Ishikawa (cell line): ENCODE results near the gene CHURC1.

Experiments
- CEBPB ChIP-seq: IDR thresholded peaks from 2 replicates; pipeline ENCODE4 v1.6.1; 2012
- CREB1 ChIP-seq: IDR thresholded peaks from 2 replicates; pipeline ENCODE4 v1.6.1; 2012; ENCODE audit warnings: low read depth
- EGR1 ChIP-seq: IDR thresholded peaks from 2 replicates; pipeline ENCODE4 v1.6.1; 2012
- EP300 ChIP-seq: IDR thresholded peaks from 2 replicates; pipeline ENCODE4 v1.6.1; 2012; ENCODE audit warnings: borderline replicate concordance
- FOXM1 ChIP-seq: IDR thresholded peaks from 2 replicates; pipeline ENCODE4 v1.6.1; 2012; ENCODE audit warnings: low read depth, borderline replicate concordance
- MAX ChIP-seq: IDR thresholded peaks from 2 replicates; pipeline ENCODE4 v1.6.1; 2012
- NFIC ChIP-seq: IDR thresholded peaks from 2 replicates; pipeline ENCODE4 v1.6.1; 2012
- RAD21 ChIP-seq: IDR thresholded peaks from 2 replicates; pipeline ENCODE4 v1.6.1; 2012; ENCODE audit warnings: low read depth
- TAF1 ChIP-seq: IDR thresholded peaks from 2 replicates; pipeline ENCODE4 v1.6.1; 2012; ENCODE audit warnings: low read depth, mild to moderate bottlenecking
- TCF12 ChIP-seq: IDR thresholded peaks from 2 replicates; pipeline ENCODE4 v1.6.1; 2012; ENCODE audit warnings: low read depth
- TEAD4 ChIP-seq: IDR thresholded peaks from 2 replicates; pipeline ENCODE4 v1.6.1; 2012
- YY1 ChIP-seq: IDR thresholded peaks from 2 replicates; pipeline ENCODE4 v1.6.1; 2012; ENCODE audit warnings: low read depth
- ZBTB7A ChIP-seq: IDR thresholded peaks from 2 replicates; pipeline ENCODE4 v1.6.1; 2012; ENCODE audit warnings: low read depth
- TF ChIP-seq, protein P1 (sequence below): IDR thresholded peaks from 2 replicates; pipeline ENCODE4 v1.6.1; 2012; ENCODE audit warnings: low read depth, mild to moderate bottlenecking
- TF ChIP-seq, protein P2 (sequence below): IDR thresholded peaks from 2 replicates; pipeline ENCODE4 v1.6.1; 2012

CHURC1 gene

DNA sequence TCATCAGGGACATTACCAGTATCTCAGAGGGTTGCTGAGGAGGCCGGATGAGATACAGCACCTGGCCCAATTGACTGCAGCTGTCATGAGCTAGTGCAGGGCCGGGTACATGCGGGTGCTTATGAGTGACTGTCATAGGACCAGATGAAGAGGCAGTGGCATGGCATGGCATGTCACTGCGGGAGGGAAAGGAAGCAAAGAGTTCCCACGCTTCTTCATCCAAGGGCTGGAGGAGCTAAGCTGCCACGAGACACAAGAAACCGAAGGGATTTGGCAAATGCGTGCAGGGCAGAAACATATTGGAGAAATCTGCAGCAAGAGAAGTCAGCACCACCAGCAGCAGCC is 39.0 kb downstream of the CHURC1 start:
- TF ChIP-seq RAD21 (no peak), EP300 (no peak), MAX (no peak), FOXM1 (no peak), TCF12 (no peak), CREB1 (no peak), YY1 (no peak), NFIC (no peak), TAF1 (no peak), TEAD4 (no peak), CEBPB (no peak), ZBTB7A (no peak), EGR1 (no peak)
- TF ChIP-seq, protein P1, sequence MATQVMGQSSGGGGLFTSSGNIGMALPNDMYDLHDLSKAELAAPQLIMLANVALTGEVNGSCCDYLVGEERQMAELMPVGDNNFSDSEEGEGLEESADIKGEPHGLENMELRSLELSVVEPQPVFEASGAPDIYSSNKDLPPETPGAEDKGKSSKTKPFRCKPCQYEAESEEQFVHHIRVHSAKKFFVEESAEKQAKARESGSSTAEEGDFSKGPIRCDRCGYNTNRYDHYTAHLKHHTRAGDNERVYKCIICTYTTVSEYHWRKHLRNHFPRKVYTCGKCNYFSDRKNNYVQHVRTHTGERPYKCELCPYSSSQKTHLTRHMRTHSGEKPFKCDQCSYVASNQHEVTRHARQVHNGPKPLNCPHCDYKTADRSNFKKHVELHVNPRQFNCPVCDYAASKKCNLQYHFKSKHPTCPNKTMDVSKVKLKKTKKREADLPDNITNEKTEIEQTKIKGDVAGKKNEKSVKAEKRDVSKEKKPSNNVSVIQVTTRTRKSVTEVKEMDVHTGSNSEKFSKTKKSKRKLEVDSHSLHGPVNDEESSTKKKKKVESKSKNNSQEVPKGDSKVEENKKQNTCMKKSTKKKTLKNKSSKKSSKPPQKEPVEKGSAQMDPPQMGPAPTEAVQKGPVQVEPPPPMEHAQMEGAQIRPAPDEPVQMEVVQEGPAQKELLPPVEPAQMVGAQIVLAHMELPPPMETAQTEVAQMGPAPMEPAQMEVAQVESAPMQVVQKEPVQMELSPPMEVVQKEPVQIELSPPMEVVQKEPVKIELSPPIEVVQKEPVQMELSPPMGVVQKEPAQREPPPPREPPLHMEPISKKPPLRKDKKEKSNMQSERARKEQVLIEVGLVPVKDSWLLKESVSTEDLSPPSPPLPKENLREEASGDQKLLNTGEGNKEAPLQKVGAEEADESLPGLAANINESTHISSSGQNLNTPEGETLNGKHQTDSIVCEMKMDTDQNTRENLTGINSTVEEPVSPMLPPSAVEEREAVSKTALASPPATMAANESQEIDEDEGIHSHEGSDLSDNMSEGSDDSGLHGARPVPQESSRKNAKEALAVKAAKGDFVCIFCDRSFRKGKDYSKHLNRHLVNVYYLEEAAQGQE, result no peak
- TF ChIP-seq, protein P2, sequence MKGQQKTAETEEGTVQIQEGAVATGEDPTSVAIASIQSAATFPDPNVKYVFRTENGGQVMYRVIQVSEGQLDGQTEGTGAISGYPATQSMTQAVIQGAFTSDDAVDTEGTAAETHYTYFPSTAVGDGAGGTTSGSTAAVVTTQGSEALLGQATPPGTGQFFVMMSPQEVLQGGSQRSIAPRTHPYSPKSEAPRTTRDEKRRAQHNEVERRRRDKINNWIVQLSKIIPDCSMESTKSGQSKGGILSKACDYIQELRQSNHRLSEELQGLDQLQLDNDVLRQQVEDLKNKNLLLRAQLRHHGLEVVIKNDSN, result no peak

- TF ChIP-seq TEAD4 (no peak), RAD21 (no peak), NFIC (no peak), CREB1 (no peak), TAF1 (no peak), EGR1 (no peak), CEBPB (no peak), FOXM1 (no peak), TCF12 (no peak), EP300 (no peak), YY1 (no peak), ZBTB7A (no peak), MAX (no peak)
- TF ChIP-seq, protein P2, result no peak
- TF ChIP-seq, protein P1, result no peak
Measured at GRCh38 chr14:64953661-64954060, 39.4 kb downstream of the CHURC1 start.

GRCh38 chr14:64954491-64955240 is 40.4 kb downstream of the CHURC1 start:
- TF ChIP-seq NFIC, result no peak
- no peak for TF ChIP-seq TAF1
- TF ChIP-seq, protein P2, result no peak
- no peak for TF ChIP-seq FOXM1
- no peak for TF ChIP-seq CEBPB
- TF ChIP-seq, protein P1, result no peak
- no peak for TF ChIP-seq YY1
- no peak for TF ChIP-seq MAX
- no peak for TF ChIP-seq EP300
- no peak for TF ChIP-seq TCF12
- TF ChIP-seq ZBTB7A, result no peak
- no peak for TF ChIP-seq EGR1
- no peak for TF ChIP-seq TEAD4
- TF ChIP-seq CREB1, result no peak
- no peak for TF ChIP-seq RAD21

GRCh38 chr14:64955297-64955696 is 41.0 kb downstream of the CHURC1 start:
- no peak for TF ChIP-seq CREB1
- no peak for TF ChIP-seq NFIC
- no peak for TF ChIP-seq EP300
- no peak for TF ChIP-seq FOXM1
- no peak for TF ChIP-seq TCF12
- no peak for TF ChIP-seq MAX
- no peak for TF ChIP-seq EGR1
- TF ChIP-seq, protein P1, result no peak
- no peak for TF ChIP-seq TAF1
- TF ChIP-seq, protein P2, result no peak
